DMS79 (cell line): ENCODE results near the gene CD82.

ENCODE experiments used
- DNase-seq: peaks from one replicate; lab custom pipeline; 2025; lab: John Stamatoyannopoulos, UW

Gene CD82

GRCh38 chr11:44565211-44565952 lies at the start of gene CD82:
CD82 (plus strand) TSS chr11:44565663; CDS start chr11:44594663, 29,000 bp downstream.
- peak; percentile 97 for DNase-seq

GRCh38 chr11:44516688-44517507 lies 48.6 kb upstream of the CD82 start:
- no peak for DNase-seq

- no peak for DNase-seq
Observed at GRCh38 chr11:44517541-44517940, 47.9 kb upstream of the CD82 start.

- DNase-seq: no peak
Observed at GRCh38 chr11:44518968-44519550, 46.4 kb upstream of the CD82 start.

- no peak for DNase-seq
Observed at GRCh38 chr11:44519989-44520737, 45.3 kb upstream of the CD82 start.

GRCh38 chr11:44521148-44521547 lies 44.3 kb upstream of the CD82 start:
- DNase-seq: no peak

- DNase-seq: no peak
Observed at GRCh38 chr11:44522294-44522693, 43.2 kb upstream of the CD82 start.

- DNase-seq: no peak
Observed at GRCh38 chr11:44524346-44524745, 41.1 kb upstream of the CD82 start.

- peak; percentile 3 for DNase-seq
Observed at GRCh38 chr11:44524751-44525201, 40.7 kb upstream of the CD82 start.

- no peak for DNase-seq
Observed at GRCh38 chr11:44525473-44526252, 39.8 kb upstream of the CD82 start.

- no peak for DNase-seq
Observed at GRCh38 chr11:44526438-44526837, 39.0 kb upstream of the CD82 start.

GRCh38 chr11:44527476-44527875 lies 38.0 kb upstream of the CD82 start:
- DNase-seq: no peak

- no peak for DNase-seq
Observed at GRCh38 chr11:44528103-44528502, 37.4 kb upstream of the CD82 start.

- no peak for DNase-seq
Observed at GRCh38 chr11:44528581-44528980, 36.9 kb upstream of the CD82 start.

GRCh38 chr11:44529895-44530412 lies 35.5 kb upstream of the CD82 start:
- no peak for DNase-seq

GRCh38 chr11:44530413-44531115 lies 34.9 kb upstream of the CD82 start:
- DNase-seq: no peak

GRCh38 chr11:44531116-44531504 lies 34.4 kb upstream of the CD82 start:
- DNase-seq: no peak

- DNase-seq: no peak
Observed at GRCh38 chr11:44531636-44532035, 33.8 kb upstream of the CD82 start.

- DNase-seq: no peak
Observed at GRCh38 chr11:44532809-44533208, 32.7 kb upstream of the CD82 start.

- no peak for DNase-seq
Observed at GRCh38 chr11:44533921-44534711, 31.3 kb upstream of the CD82 start.
